ENCODE data around the gene CRYGN.

DNA sequence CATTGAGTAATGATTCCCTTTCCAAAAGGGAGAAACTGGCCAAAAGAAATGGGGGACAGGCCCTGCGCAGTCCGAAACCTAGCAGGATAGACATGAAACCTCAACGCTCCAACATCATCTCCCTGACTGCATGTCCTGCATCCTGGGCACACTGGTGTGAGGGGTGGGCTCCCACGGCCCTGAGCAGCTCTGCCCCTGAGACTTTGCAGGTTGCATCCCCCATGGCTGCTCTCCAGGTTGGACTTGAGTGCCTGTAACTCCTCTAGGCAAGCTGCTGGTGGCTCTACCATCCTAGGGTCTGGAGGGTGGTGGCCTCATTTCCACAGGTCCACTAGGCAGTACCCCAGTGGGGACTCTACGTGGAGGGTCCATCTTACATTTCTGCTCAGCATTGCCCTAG lies 16.3 kb upstream of the CRYGN start:
- no peak for TF ChIP-seq FOXP2 (optimal IDR thresholded peaks at IDR 0.05; ENCODE audit: borderline replicate concordance, extremely low read depth, extremely low read length, insufficient read depth)
- TF ChIP-seq SIN3A (IDR thresholded peaks at IDR 0.05; ENCODE audit: borderline replicate concordance, insufficient read depth, low read length), result no peak
- no peak for TF ChIP-seq POLR2AphosphoS5 (IDR thresholded peaks at IDR 0.05; ENCODE audit: low read depth, low read length)
